Measurements from ENCODE around the gene PRKAG2.

Gene PRKAG2

DNA sequence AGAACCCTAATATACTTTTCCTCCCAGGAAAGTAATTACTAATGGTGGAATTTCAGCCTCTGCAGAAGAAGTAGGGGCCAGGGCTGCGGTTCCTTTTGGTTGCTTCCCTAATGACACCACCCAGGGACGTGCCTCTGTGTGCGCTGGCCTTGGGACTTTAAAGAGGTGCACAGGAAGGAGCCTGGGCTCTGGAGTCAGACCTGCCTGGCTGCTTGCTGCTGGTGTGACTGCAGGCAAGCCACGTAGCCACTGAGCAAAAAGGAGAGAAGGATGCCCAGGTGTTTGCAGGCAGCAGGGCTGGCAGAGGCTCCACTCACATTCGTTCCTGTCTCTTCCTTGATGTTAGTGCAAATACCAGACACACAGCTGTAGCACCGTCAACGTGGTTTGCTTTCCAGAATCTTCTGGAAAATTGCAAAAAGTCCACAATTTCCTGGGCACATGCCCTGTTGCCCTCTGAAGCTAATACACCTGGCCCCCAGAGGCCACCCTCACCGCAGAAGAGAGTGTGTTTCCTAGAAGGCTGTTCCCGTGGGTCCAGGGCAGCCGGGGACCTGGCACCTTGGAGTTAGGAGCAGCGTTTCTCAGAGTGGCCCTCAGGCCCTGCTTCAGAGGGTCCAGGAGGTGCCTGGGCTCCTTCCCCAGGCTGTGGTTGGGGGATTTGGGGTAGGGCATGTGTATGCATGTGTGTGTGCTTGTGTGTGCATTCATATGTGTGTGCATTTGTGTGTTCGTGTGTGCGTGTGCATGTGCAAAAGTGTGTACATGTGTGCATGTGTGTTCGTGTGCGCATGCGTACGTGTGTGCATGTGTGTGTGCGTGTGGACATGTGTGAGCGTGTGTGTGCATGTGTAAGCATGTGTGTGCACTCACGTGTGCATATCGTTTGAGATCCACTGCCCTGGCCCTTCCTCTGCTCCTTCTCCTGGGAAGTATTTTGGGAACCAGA, 12.8 kb upstream of the PRKAG2 start:
- TF ChIP-seq, protein P1, sequence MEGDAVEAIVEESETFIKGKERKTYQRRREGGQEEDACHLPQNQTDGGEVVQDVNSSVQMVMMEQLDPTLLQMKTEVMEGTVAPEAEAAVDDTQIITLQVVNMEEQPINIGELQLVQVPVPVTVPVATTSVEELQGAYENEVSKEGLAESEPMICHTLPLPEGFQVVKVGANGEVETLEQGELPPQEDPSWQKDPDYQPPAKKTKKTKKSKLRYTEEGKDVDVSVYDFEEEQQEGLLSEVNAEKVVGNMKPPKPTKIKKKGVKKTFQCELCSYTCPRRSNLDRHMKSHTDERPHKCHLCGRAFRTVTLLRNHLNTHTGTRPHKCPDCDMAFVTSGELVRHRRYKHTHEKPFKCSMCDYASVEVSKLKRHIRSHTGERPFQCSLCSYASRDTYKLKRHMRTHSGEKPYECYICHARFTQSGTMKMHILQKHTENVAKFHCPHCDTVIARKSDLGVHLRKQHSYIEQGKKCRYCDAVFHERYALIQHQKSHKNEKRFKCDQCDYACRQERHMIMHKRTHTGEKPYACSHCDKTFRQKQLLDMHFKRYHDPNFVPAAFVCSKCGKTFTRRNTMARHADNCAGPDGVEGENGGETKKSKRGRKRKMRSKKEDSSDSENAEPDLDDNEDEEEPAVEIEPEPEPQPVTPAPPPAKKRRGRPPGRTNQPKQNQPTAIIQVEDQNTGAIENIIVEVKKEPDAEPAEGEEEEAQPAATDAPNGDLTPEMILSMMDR (IDR thresholded peaks at IDR 0.05; ENCODE audit: low read depth, low read length), result no peak
- no peak for DNase-seq
- Histone ChIP-seq H3K36me3 (no peaks in the 10 kb centered on the region), H3K9me3 (no peaks in the 10 kb centered on the region), H3K4me3 (ENCODE audit: low read depth, low read length) (no peak overlapping the region), H3K4me1 (peaks cover 5% of the 10 kb centered on the region), H3K27me3 (no peaks in the 10 kb centered on the region)

GRCh38 chr7:151888079-151889067, 11.5 kb upstream of the PRKAG2 start:
- Histone ChIP-seq H3K4me1 (peaks cover 5% of the 10 kb centered on the region), H3K9me3 (no peaks in the 10 kb centered on the region), H3K36me3 (no peaks in the 10 kb centered on the region), H3K27me3 (no peaks in the 10 kb centered on the region), H3K4me3 (ENCODE audit: low read depth, low read length) (no peak overlapping the region)
- TF ChIP-seq, protein P1 (IDR thresholded peaks at IDR 0.05; ENCODE audit: low read depth, low read length), result no peak
- no peak for DNase-seq

DNA sequence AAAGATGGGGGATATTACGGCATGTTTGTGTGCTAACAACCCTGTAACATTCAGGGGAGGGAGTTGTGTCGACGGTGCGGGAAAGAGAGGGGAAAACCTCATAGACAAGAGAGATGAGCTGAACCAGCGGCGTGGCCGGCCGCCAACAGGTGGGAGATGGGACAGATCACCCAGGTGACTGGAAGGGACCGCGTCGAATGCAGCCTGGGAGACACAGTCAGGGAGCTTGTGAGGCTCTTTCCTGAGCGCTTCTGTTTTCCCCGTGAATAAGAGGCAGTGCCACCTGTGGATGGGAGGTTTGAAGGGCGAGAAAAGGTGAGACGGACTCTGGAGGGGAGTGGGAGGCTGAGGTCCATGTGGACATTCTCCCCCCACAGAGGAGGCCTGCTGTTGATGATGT, 9.9 kb upstream of the PRKAG2 start:
- Histone ChIP-seq H3K9me3 (no peaks in the 10 kb centered on the region), H3K4me3 (ENCODE audit: low read depth, low read length) (no peak overlapping the region), H3K4me1 (peaks cover 5% of the 10 kb centered on the region), H3K27me3 (no peaks in the 10 kb centered on the region; the same call in 1 of the 2 replicates), H3K36me3 (no peaks in the 10 kb centered on the region)
- TF ChIP-seq, protein P1 (IDR thresholded peaks at IDR 0.05; ENCODE audit: low read depth, low read length), result no peak
- no peak for DNase-seq

DNA sequence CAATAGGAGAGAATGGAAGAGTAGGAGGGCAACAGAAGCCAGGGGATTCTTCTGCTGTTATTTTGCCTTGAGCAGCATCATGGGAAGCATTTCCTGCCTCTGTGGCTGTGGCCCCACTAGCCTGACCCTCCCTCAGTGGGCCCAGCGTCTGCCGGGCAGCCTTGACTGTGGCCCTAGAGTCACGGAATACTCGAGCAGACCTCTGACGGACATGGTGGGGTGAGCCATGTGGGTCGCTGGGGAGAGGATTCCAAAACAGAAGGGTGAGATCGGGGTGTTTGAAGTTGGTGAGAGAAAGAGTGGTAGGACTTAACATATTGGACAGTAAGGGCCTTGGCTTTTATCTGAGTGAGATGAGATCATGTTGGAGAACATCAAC, 8.3 kb upstream of the PRKAG2 start:
- TF ChIP-seq, protein P1 (IDR thresholded peaks at IDR 0.05; ENCODE audit: low read depth, low read length), result no peak
- DNase-seq, result no peak
- Histone ChIP-seq H3K4me3 (ENCODE audit: low read depth, low read length) (no peak overlapping the region), H3K36me3 (no peaks in the 10 kb centered on the region), H3K4me1 (no peaks in the 10 kb centered on the region; the same call in 1 of the 2 replicates), H3K27me3 (no peaks in the 10 kb centered on the region; the same call in 1 of the 2 replicates), H3K9me3 (no peaks in the 10 kb centered on the region)

DNA sequence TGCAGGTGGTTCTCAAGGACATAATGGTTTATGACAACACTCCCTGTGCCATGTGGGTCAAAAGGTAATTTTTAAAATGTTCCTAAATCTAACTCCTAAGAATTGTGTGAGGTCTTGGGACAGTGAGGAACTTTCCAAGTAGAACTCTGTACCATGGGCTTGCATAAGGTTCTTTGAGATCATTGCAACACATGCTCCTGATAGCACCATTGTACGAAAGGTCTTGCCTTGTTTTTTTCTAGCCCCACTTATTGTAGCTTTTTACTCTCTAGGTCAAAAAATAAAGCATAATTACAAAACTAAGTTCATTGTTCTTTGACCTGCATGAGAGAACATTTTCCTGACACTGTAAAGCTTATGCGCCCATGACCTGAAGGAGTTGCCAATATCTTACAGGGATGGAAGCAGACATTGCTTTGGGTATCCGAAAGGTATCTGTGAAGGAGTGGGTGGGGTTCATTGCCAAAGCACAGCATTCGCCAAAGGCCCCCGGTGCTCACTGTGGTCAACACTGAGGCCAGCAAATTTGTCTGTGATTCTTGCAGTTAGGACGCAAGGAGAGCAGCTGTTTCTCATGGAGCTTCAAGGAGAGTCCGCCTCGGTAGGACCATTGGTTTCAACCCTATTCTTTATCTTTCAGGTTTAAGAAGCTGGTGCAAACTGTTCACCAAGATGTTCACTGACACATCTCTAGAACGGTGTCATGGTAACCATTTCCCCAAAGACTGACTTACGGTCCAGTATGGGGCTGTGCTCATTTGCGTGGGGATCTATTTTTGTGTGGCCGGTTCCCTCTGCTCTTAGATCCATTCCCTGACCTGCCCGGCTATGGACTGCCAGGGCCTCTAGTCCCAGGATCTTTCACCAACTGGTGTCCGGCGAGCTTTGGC, 7.6 kb upstream of the PRKAG2 start:
- no peaks in the 10 kb centered on the region; the same call in 1 of the 2 replicates for H3K27me3 ChIP-seq

More for the DNA sequence above, 7.6 kb upstream of the PRKAG2 start:
- Histone ChIP-seq H3K9me3 (no peaks in the 10 kb centered on the region), H3K4me1 (no peaks in the 10 kb centered on the region; the same call in 1 of the 2 replicates), H3K4me3 (ENCODE audit: low read depth, low read length) (no peak overlapping the region), H3K36me3 (no peaks in the 10 kb centered on the region)
- TF ChIP-seq, protein P1 (IDR thresholded peaks at IDR 0.05; ENCODE audit: low read depth, low read length), result no peak
- DNase-seq, result no peak

Measured in BE2C (cell line).